A673 (cell line): ENCODE results near the gene NPSR1. TPM values are rescaled to one million over a fixed set of nuclear protein-coding genes. Genes with fewer than 3 reads are reported as not detected.

Experiments
- BruUV-seq: library from RNA; stranded (reverse); fragments of 400-500 nt; replicated peaks from 2 replicates; lab custom pipeline; 2021; lab: Mats Ljungman, UMichigan
- CTCF ChIA-PET: fragments of 300-600 bp; sonication (Branson Sonifier 250); formaldehyde crosslinking; loops from one replicate; lab custom pipeline; 2022; ENCODE audit warnings: antibody characterized with exemption; lab: Charles Lee
- POLR2A ChIA-PET: fragments of 300-600 bp; sonication (Branson Sonifier 250); formaldehyde crosslinking; loops from one replicate; lab custom pipeline; 2022; ENCODE audit warnings: antibody characterized with exemption; ENCODE audit not compliant: low non-redundant PET; lab: Charles Lee
- DNase-seq: peaks from one replicate; pipeline ENCODE4 v3.0.0-alpha.2; 2015; ENCODE audit warnings: low spot score
- H3K27ac ChIP-seq: fragments of 200-600 bp; sonication (generic); 2 replicates; pipeline ENCODE4 v1.5.1; 2016; ENCODE audit warnings: mixed run types, low read depth, mild to moderate bottlenecking, mixed read lengths, antibody characterized with exemption, low read length; ENCODE audit not compliant: poor library complexity, severe bottlenecking
- H3K27me3 ChIP-seq: fragments of 200-600 bp; sonication (generic); replicated peaks from 2 replicates; pipeline ENCODE4 v1.6.1; 2017; ENCODE audit warnings: mixed run types, low read depth, mild to moderate bottlenecking, mixed read lengths, antibody characterized with exemption, low read length; ENCODE audit not compliant: insufficient read depth, poor library complexity
- H3K36me3 ChIP-seq: fragments of 200-600 bp; sonication (generic); 2 replicates; pipeline ENCODE4 v1.6.1; 2016; ENCODE audit warnings: mixed run types, mild to moderate bottlenecking, mixed read lengths, antibody characterized with exemption, low read length; ENCODE audit not compliant: insufficient read depth, poor library complexity, severe bottlenecking
- H3K4me1 ChIP-seq: fragments of 200-600 bp; sonication (generic); 2 replicates; pipeline ENCODE4 v1.6.1; 2017; ENCODE audit warnings: mixed run types, mild to moderate bottlenecking, mixed read lengths, antibody characterized with exemption, low read length; ENCODE audit not compliant: insufficient read depth, poor library complexity, severe bottlenecking
- H3K4me3 ChIP-seq: fragments of 200-600 bp; sonication (generic); 2 replicates; pipeline ENCODE4 v1.5.1; 2016; ENCODE audit warnings: low read depth, mixed run types, mild to moderate bottlenecking, mixed read lengths, low read length; ENCODE audit not compliant: poor library complexity, severe bottlenecking
- H3K9me3 ChIP-seq: fragments of 200-600 bp; sonication (generic); 2 replicates; pipeline ENCODE4 v1.6.1; 2016; ENCODE audit warnings: mixed run types, low read depth, mild to moderate bottlenecking, mixed read lengths, antibody characterized with exemption, low read length; ENCODE audit not compliant: poor library complexity, severe bottlenecking
- CTCF ChIP-seq: fragments of 300-800, 200-600 bp; sonication (generic); conservative IDR thresholded peaks from 2 replicates; pipeline ENCODE4 v1.5.1; 2017; ENCODE audit warnings: low read depth, mild to moderate bottlenecking, antibody characterized with exemption, low read length, moderate library complexity, mixed read lengths
- EZH2 ChIP-seq: fragments of 200-600 bp; sonication (generic); IDR thresholded peaks from 2 replicates; pipeline ENCODE4 v1.6.1; 2017; ENCODE audit warnings: borderline replicate concordance, low read depth, mild to moderate bottlenecking, mixed read lengths, antibody characterized with exemption, low read length; ENCODE audit not compliant: poor library complexity, severe bottlenecking
- intact Hi-C: fragments of 100-400 bp; cut with micrococcal nuclease; formaldehyde crosslinking; loops from one replicate; pipeline ENCODE4 v1.10.0; 2022; ENCODE audit not compliant: unreplicated experiment
- total RNA-seq: library from RNA; stranded (reverse); gene quantifications from 2 replicates; pipeline ENCODE4 v1.2.3, GENCODE V29; 2021

The NPSR1 gene
- total RNA-seq, 1 experiment from 2014 or later = not detected

DNA sequence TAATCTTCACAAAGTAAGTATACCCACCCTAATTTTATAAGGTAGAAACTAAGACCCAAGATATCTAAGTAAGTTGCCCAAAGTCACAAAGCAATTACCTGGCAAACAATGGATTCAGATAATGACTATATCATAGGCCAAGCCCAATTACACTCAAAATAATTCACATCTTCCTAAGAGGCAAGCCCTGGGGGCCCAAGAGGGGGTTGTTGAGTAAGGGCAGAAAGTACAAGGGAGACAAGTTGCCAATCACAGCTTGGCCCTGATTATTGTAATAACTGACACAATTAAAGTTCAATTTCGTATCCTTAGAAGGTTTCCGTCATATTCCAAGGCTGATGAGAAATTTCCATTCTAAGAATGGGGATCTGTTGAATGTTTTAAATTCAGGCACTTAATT is 91.4 kb downstream of the NPSR1 start:
- Histone ChIP-seq H3K27ac (no peak overlapping the region), H3K4me3 (no peak overlapping the region), H3K27me3 (no peaks in the 10 kb centered on the region), H3K4me1 (no peaks in the 10 kb centered on the region), H3K9me3 (no peaks in the 10 kb centered on the region), H3K36me3 (no peaks in the 10 kb centered on the region)
- CTCF ChIA-PET = no interaction called here
- TF ChIP-seq EZH2 = no peak
- no peak for TF ChIP-seq CTCF
- POLR2A ChIA-PET = no interaction called here
- BruUV-seq = no TSS peak
- no peak for DNase-seq
- intact Hi-C loops = no loop called here

- DNase-seq = no peak
- intact Hi-C loops = no loop called here
- Histone ChIP-seq H3K27me3 (no peaks in the 10 kb centered on the region), H3K36me3 (no peaks in the 10 kb centered on the region), H3K9me3 (no peaks in the 10 kb centered on the region), H3K4me3 (no peak overlapping the region), H3K27ac (no peak overlapping the region), H3K4me1 (no peaks in the 10 kb centered on the region)
- ChIA-PET CTCF (no interaction called here), POLR2A (no interaction called here)
- no TSS peak for BruUV-seq
- TF ChIP-seq CTCF (no peak), EZH2 (no peak)
These were observed 92.2 kb downstream of the NPSR1 start for GRCh38 chr7:34750209-34750608.

- Histone ChIP-seq H3K4me3 (no peak overlapping the region), H3K4me1 (no peaks in the 10 kb centered on the region), H3K36me3 (no peaks in the 10 kb centered on the region), H3K9me3 (no peaks in the 10 kb centered on the region), H3K27me3 (no peaks in the 10 kb centered on the region), H3K27ac (no peak overlapping the region)
- intact Hi-C loops = no loop called here
- no peak for DNase-seq
- no TSS peak for BruUV-seq
- ChIA-PET POLR2A (no interaction called here), CTCF (no interaction called here)
- no peak for TF ChIP-seq EZH2
- TF ChIP-seq CTCF = no peak
These were observed 92.6 kb downstream of the NPSR1 start for GRCh38 chr7:34750636-34751035.
